Spleen (tissue), 7 donors: ENCODE results near the gene DNAJC1.
"Not testable (repeated sequence)": the region's sequence is repeated elsewhere in the genome, so short reads cannot be mapped to it uniquely, and the experiment has no call there.

Experiments
- CTCF ChIP-seq, 11 experiments: fragments of 200-600 bp in 7 of 11; fragments of 450-650 bp in 4 of 11; sonication (generic) in 4 of 11; IDR thresholded peaks in 8 of 11; conservative IDR thresholded peaks in 3 of 11; 1 replicate in 7 of 11; 2 replicates in 4 of 11; pipeline versions ENCODE4 v1.4.0 to v1.8.0; 2016 to 2021; ENCODE audit warnings: antibody characterized with exemption in 11 of 11, inconsistent platforms in 4 of 11, mild to moderate bottlenecking in 1 of 11
- POLR2A ChIP-seq, 3 donors: fragments of 450-650 bp; IDR thresholded peaks; one replicate each; pipeline ENCODE4 v1.5.1; 2017; ENCODE audit warnings: antibody characterized with exemption in 3 of 3, mild to moderate bottlenecking in 1 of 3
- POLR2AphosphoS5 ChIP-seq, 3 donors: sonication (generic); formaldehyde crosslinking; IDR thresholded peaks; one replicate each; pipeline ENCODE4 v1.5.1; 2017; ENCODE audit warnings: antibody characterized with exemption in 3 of 3
- donor health status: DM: no; HTN: no; CAD: no; lungs with moderate emphysema.
- donor health status: DM: no; HTN: no; CAD: no.
- donor health status: DM: no; HTN: no; CAD: no.

GRCh38 chr10:21872771-21873170 is 130.8 kb downstream of the DNAJC1 start:
- not testable (repeated sequence) for TF ChIP-seq POLR2AphosphoS5 (IDR thresholded peaks at IDR 0.05); POLR2A (IDR thresholded peaks at IDR 0.05); CTCF (IDR thresholded peaks at IDR 0.05 in 8 of 11, conservative IDR thresholded peaks at IDR 0.05 in 3 of 11)
